Measurements from ENCODE around the gene GLOD4. TPM values are rescaled to one million over a fixed set of nuclear protein-coding genes. Genes with fewer than 3 reads are reported as not detected.
A peak's percentile ranks its signal among the peaks of the same experiment; 100 is the strongest.

GLOD4 gene
- polyA plus RNA-seq, 1 donor from 2014 or later, result 235 TPM

DNA sequence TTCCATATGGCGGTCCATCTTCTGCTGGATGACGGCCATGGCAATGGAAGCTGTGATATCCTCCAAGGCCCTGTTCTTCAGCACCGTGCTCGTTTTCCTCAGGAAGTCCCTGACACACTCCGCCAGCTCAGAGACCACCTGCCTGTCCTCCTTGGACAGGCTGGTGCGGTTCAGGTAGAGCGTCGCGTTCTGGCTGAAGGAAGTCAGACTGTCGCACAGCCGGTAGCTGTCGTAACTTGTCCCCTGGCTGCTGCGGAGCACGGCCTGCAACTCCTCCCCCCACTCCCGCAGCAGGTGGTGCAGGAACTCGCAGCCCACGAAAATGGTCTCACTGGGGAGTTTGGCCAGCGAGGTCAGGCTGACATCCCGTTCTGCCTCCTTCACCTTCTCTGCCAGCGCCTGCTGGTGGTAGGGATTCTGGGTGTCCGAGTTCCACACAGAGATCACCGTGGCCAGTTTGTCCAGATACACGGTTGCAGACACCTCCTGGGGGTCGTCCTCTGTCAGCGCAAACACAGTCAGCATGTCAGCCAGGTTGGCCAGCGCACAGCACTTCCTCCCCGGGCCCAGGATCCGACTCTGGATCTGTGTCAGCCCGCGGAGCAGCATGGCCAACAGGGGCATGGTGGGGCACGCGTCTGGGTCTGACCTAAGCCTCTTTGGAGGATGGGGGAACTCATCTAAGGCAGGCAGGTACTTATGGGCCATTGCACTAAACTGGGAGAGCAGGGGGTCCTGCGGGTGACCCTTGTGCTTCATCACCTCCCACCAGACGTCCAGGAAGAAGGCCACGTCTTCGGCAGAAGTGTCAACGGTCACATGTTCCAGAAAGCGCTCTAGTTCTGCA, 35.1 kb downstream of the GLOD4 start:
- Histone ChIP-seq H3K36me3 (ENCODE audit: insufficient read depth, low read length) (no peaks in the 10 kb centered on the region), H3K9ac (ENCODE audit: low read length) (no peak overlapping the region), H2AFZ (ENCODE audit: low read depth, low read length) (no peak overlapping the region), H3K27me3 (ENCODE audit: insufficient read depth, low read depth, low read length) (no peaks in the 10 kb centered on the region), H3K4me3 (ENCODE audit: low read length) (no peak overlapping the region), H3K27ac (ENCODE audit: low read length) (no peak overlapping the region), H3K4me2 (ENCODE audit: low read length) (no peak overlapping the region), H3F3A (ENCODE audit: insufficient read depth, low read length, poor library complexity, severe bottlenecking) (no peaks in the 10 kb centered on the region), H3K9me3 (ENCODE audit: low read length) (no peaks in the 10 kb centered on the region), H4K20me1 (ENCODE audit: insufficient read depth) (no peaks in the 10 kb centered on the region), H3K9me2 (ENCODE audit: insufficient read depth, low read length) (no peaks in the 10 kb centered on the region), H3K79me2 (replicated peaks; ENCODE audit: insufficient read depth, low read length) (peaks cover 22% of the 10 kb centered on the region)
- TF ChIP-seq POLR2AphosphoS5 (IDR thresholded peaks at IDR 0.05), result peak; percentile 5
- TF ChIP-seq EZH2 (IDR thresholded peaks at IDR 0.05; ENCODE audit: borderline replicate concordance, insufficient read depth, low read length, poor library complexity, severe bottlenecking), result no peak

DNA sequence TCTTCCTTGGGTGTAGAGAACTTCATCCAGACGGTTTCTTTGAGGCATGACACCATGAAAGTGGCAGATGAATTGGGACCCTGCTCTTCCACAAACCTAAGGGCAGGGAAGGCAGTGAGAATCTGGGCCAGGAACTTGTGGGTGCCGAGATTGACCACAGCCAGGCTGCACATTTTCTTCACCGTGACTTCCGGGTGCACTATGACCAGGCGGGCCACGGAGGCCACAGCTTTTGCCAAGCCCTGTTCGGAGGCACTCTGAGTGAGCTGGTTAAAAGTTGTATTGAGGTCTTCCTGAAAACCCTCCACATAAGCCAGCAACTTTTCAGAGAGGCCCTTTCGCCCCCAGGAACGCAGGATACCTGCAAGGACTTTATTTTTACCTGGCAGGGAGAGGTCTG, 35.9 kb downstream of the GLOD4 start:
- Histone ChIP-seq H3K36me3 (ENCODE audit: insufficient read depth, low read length) (no peaks in the 10 kb centered on the region), H3K9me2 (ENCODE audit: insufficient read depth, low read length) (no peaks in the 10 kb centered on the region), H3K9ac (ENCODE audit: low read length) (no peak overlapping the region), H2AFZ (ENCODE audit: low read depth, low read length) (no peak overlapping the region), H3F3A (ENCODE audit: insufficient read depth, low read length, poor library complexity, severe bottlenecking) (no peaks in the 10 kb centered on the region), H3K4me3 (ENCODE audit: low read length) (no peak overlapping the region), H3K9me3 (ENCODE audit: low read length) (no peaks in the 10 kb centered on the region), H3K27ac (ENCODE audit: low read length) (no peak overlapping the region), H3K79me2 (replicated peaks; ENCODE audit: insufficient read depth, low read length) (peaks cover 17% of the 10 kb centered on the region), H4K20me1 (ENCODE audit: insufficient read depth) (no peaks in the 10 kb centered on the region), H3K4me2 (ENCODE audit: low read length) (no peak overlapping the region), H3K27me3 (ENCODE audit: insufficient read depth, low read depth, low read length) (no peaks in the 10 kb centered on the region)
- TF ChIP-seq EZH2 (IDR thresholded peaks at IDR 0.05; ENCODE audit: borderline replicate concordance, insufficient read depth, low read length, poor library complexity, severe bottlenecking) (no peak), EP300 (conservative IDR thresholded peaks at IDR 0.05; ENCODE audit: poor library complexity, severe bottlenecking) (no peak), POLR2AphosphoS5 (IDR thresholded peaks at IDR 0.05) (no peak), MXI1 (conservative IDR thresholded peaks at IDR 0.05; ENCODE audit: poor library complexity, severe bottlenecking) (no peak), SMC3 (conservative IDR thresholded peaks at IDR 0.05; ENCODE audit: poor library complexity) (no peak), TAF1 (IDR thresholded peaks at IDR 0.05; ENCODE audit: low read depth) (no peak), RAD21 (conservative IDR thresholded peaks at IDR 0.05) (no peak)
- TF ChIP-seq, protein P1, sequence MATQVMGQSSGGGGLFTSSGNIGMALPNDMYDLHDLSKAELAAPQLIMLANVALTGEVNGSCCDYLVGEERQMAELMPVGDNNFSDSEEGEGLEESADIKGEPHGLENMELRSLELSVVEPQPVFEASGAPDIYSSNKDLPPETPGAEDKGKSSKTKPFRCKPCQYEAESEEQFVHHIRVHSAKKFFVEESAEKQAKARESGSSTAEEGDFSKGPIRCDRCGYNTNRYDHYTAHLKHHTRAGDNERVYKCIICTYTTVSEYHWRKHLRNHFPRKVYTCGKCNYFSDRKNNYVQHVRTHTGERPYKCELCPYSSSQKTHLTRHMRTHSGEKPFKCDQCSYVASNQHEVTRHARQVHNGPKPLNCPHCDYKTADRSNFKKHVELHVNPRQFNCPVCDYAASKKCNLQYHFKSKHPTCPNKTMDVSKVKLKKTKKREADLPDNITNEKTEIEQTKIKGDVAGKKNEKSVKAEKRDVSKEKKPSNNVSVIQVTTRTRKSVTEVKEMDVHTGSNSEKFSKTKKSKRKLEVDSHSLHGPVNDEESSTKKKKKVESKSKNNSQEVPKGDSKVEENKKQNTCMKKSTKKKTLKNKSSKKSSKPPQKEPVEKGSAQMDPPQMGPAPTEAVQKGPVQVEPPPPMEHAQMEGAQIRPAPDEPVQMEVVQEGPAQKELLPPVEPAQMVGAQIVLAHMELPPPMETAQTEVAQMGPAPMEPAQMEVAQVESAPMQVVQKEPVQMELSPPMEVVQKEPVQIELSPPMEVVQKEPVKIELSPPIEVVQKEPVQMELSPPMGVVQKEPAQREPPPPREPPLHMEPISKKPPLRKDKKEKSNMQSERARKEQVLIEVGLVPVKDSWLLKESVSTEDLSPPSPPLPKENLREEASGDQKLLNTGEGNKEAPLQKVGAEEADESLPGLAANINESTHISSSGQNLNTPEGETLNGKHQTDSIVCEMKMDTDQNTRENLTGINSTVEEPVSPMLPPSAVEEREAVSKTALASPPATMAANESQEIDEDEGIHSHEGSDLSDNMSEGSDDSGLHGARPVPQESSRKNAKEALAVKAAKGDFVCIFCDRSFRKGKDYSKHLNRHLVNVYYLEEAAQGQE (IDR thresholded peaks at IDR 0.05; ENCODE audit: borderline replicate concordance), result no peak
- TF ChIP-seq, protein P2, sequence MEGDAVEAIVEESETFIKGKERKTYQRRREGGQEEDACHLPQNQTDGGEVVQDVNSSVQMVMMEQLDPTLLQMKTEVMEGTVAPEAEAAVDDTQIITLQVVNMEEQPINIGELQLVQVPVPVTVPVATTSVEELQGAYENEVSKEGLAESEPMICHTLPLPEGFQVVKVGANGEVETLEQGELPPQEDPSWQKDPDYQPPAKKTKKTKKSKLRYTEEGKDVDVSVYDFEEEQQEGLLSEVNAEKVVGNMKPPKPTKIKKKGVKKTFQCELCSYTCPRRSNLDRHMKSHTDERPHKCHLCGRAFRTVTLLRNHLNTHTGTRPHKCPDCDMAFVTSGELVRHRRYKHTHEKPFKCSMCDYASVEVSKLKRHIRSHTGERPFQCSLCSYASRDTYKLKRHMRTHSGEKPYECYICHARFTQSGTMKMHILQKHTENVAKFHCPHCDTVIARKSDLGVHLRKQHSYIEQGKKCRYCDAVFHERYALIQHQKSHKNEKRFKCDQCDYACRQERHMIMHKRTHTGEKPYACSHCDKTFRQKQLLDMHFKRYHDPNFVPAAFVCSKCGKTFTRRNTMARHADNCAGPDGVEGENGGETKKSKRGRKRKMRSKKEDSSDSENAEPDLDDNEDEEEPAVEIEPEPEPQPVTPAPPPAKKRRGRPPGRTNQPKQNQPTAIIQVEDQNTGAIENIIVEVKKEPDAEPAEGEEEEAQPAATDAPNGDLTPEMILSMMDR (IDR thresholded peaks at IDR 0.05; ENCODE audit: poor library complexity, severe bottlenecking), result no peak
